Esophagus squamous epithelium (tissue), 5 donors: ENCODE data around the gene FUT1. TPM values are rescaled to one million over a fixed set of nuclear protein-coding genes. Genes with fewer than 3 reads are reported as not detected.
A peak's percentile ranks its signal among the peaks of the same experiment; 100 is the strongest.
"Not testable (repeated sequence)": the region's sequence is repeated elsewhere in the genome, so short reads cannot be mapped to it uniquely, and the experiment has no call there.

ENCODE experiments used
- DNase-seq: peaks from one replicate; lab custom pipeline; 2025; lab: John Stamatoyannopoulos, UW
- H3K27ac ChIP-seq, 4 donors: fragments of 200-600 bp; sonication (generic); one replicate each; pipeline ENCODE4 v1.5.1; 2016 to 2019; ENCODE audit warnings: mild to moderate bottlenecking in 1 of 4
- H3K27me3 ChIP-seq, 4 donors: fragments of 200-600 bp; sonication (generic); 1 replicate in 3 of 4; 2 replicates in 1 of 4; pipeline versions ENCODE4 v1.5.1 to v1.6.0; 2017 to 2021; ENCODE audit warnings: antibody characterized with exemption in 1 of 4
- H3K36me3 ChIP-seq, 3 donors: fragments of 200-600 bp; sonication (generic); one replicate each; pipeline ENCODE4 v1.5.1; 2016 to 2019
- H3K4me1 ChIP-seq, 3 donors: fragments of 200-600 bp; sonication (generic); one replicate each; pipeline ENCODE4 v1.5.1; 2017 to 2019
- H3K4me3 ChIP-seq, 4 donors: fragments of 200-600 bp; sonication (generic); 1 replicate in 3 of 4; 2 replicates in 1 of 4; pipeline ENCODE4 v1.5.1; 2016 to 2019; ENCODE audit warnings: mild to moderate bottlenecking in 2 of 4, moderate library complexity in 1 of 4
- H3K9me3 ChIP-seq, 3 donors: fragments of 200-600 bp; sonication (generic); one replicate each; pipeline ENCODE4 v1.5.1; 2016 to 2019
- CTCF ChIP-seq, 6 experiments: fragments of 450-650 bp in 4 of 6; fragments of 200-600 bp in 2 of 6; sonication (generic) in 2 of 6; IDR thresholded peaks; one replicate each; pipeline ENCODE4 v1.5.1; 2016 to 2019; ENCODE audit warnings: antibody characterized with exemption in 6 of 6, mild to moderate bottlenecking in 4 of 6, moderate library complexity in 4 of 6
- POLR2A ChIP-seq, 4 donors: fragments of 450-650 bp; IDR thresholded peaks; one replicate each; pipeline ENCODE4 v1.6.1; 2017; ENCODE audit warnings: antibody characterized with exemption in 4 of 4, mild to moderate bottlenecking in 4 of 4, moderate library complexity in 3 of 4
- WGBS, 2 donors: methylation state at CpG; one replicate each; pipeline ENCODE4 v1.1.5; 2018; 5-methylcytosine and 5-hydroxymethylcytosine counted together
- intact Hi-C: fragments of 100-400 bp; cut with DNase I; formaldehyde crosslinking; loops from one replicate; pipeline ENCODE4 v1.15.0; 2022
- total RNA-seq, 4 donors: library from RNA; depleted of rRNA; stranded (reverse); fragments of >200 nt; gene quantifications; one replicate each; pipeline ENCODE4 v1.1.0, GENCODE V29; 2016
- donor health status: DM: yes; HTN: yes; CAD: no.

The FUT1 gene
- total RNA-seq, 4 donors from 2014 or later: 3.4 to 6.3 (median 4.8) TPM

GRCh38 chr19:48719263-48720171, 32.9 kb downstream of the FUT1 start, which contains the start of gene MAMSTR:
TSS of gene MAMSTR (minus strand) at chr19:48719725. CDS start at chr19:48719031, 694 bp downstream.
- intact Hi-C loops: no loop called here
- Histone ChIP-seq H3K27ac (peak within 1 kb of the TSS; percentile 76 to 92 (median 90)), H3K4me1 (peaks cover 23 to 69% (median 46%) of the 10 kb centered on the region in 3 donors), H3K4me3 (peak within 1 kb of the TSS; percentile 40 to 75 (median 60)), H3K27me3 (no peaks in the 10 kb centered on the region), H3K9me3 (no peaks in the 10 kb centered on the region), H3K36me3 (peaks cover 0 to 6% (median 0%) of the 10 kb centered on the region in 3 donors)
- no peak for TF ChIP-seq POLR2A (IDR thresholded peaks at IDR 0.05)
- no peak for TF ChIP-seq CTCF (IDR thresholded peaks at IDR 0.05)
- DNase-seq: no peak
- 69 to 80% methylated on average over 5 to 17 of the region's 33 CpGs for WGBS, 2 donors

GRCh38 chr19:48718711-48719231, 33.7 kb downstream of the FUT1 start:
- Histone ChIP-seq H3K4me3 (no peak overlapping the region), H3K36me3 (no peaks in the 10 kb centered on the region), H3K9me3 (no peaks in the 10 kb centered on the region), H3K27me3 (no peaks in the 10 kb centered on the region), H3K4me1 (peaks cover 23 to 67% (median 41%) of the 10 kb centered on the region in 3 donors), H3K27ac (peak overlapping the region in 2 of 4 donors; percentile 38 to 92)
- WGBS, 2 donors: 66 to 80% methylated on average over 6 to 15 of the region's 15 CpGs
- intact Hi-C loops: no loop called here
- TF ChIP-seq CTCF (IDR thresholded peaks at IDR 0.05) (no peak), POLR2A (IDR thresholded peaks at IDR 0.05) (no peak)
- DNase-seq: no peak

- H3K36me3 ChIP-seq, H3K4me3 ChIP-seq, H3K27me3 ChIP-seq, DNase-seq, intact Hi-C loops, H3K27ac ChIP-seq, H3K9me3 ChIP-seq: not testable (repeated sequence)
- WGBS, 2 donors: 97 to 99% methylated on average over 7 to 10 of the region's 13 CpGs
- peaks cover 29 to 73% (median 46%) of the 10 kb centered on the region in 3 donors for H3K4me1 ChIP-seq
These were observed 34.3 kb downstream of the FUT1 start for GRCh38 chr19:48718106-48718505.

GRCh38 chr19:48716562-48717291, 35.7 kb downstream of the FUT1 start:
- H3K9me3 ChIP-seq: no peaks in the 10 kb centered on the region
- WGBS, 2 donors: 18 to 21% methylated on average over 9 to 23 of the region's 24 CpGs
- H3K4me1 ChIP-seq: peaks cover 33 to 79% (median 51%) of the 10 kb centered on the region in 3 donors
- no peaks in the 10 kb centered on the region for H3K27me3 ChIP-seq
- intact Hi-C loops: no loop called here
- peak overlapping the region in 3 of 4 donors; percentile 25 to 48 (median 33) for H3K4me3 ChIP-seq
- H3K27ac ChIP-seq: peak overlapping the region; percentile 82 to 93 (median 86)
- H3K36me3 ChIP-seq: no peaks in the 10 kb centered on the region
- no peak for TF ChIP-seq CTCF (IDR thresholded peaks at IDR 0.05)
- no peak for TF ChIP-seq POLR2A (IDR thresholded peaks at IDR 0.05)
- no peak for DNase-seq

- H3K4me3 ChIP-seq: peak overlapping the region in 3 of 4 donors; percentile 43 to 85 (median 53)
- peaks cover 33 to 72% (median 48%) of the 10 kb centered on the region in 3 donors for H3K4me1 ChIP-seq
- H3K9me3 ChIP-seq: no peaks in the 10 kb centered on the region
- H3K27ac ChIP-seq: peak overlapping the region; percentile 82 to 93 (median 91)
- 27 to 49% methylated on average over 11 to 19 of the region's 19 CpGs for WGBS, 2 donors
- H3K27me3 ChIP-seq: no peaks in the 10 kb centered on the region
- no peaks in the 10 kb centered on the region for H3K36me3 ChIP-seq
- intact Hi-C loops: no loop called here
- TF ChIP-seq CTCF (IDR thresholded peaks at IDR 0.05) (no peak), POLR2A (IDR thresholded peaks at IDR 0.05) (no peak)
- no peak for DNase-seq
These were observed 36.7 kb downstream of the FUT1 start for GRCh38 chr19:48715681-48716171.
